Natural killer cell (primary cell): ENCODE data around the gene SNRNP70. TPM values are rescaled to one million over a fixed set of nuclear protein-coding genes. Genes with fewer than 3 reads are reported as not detected.

ENCODE experiments used
- ATAC-seq, 3 donors: fragments of 150-1000 bp in 2 of 3; fragments of 200-7000 bp in 1 of 3; cut with Tn5 transposase; 1 replicate in 1 of 3; 2 replicates in 2 of 3; pipeline ENCODE4 v1.10.0; 2021; ENCODE audit warnings: mild to moderate bottlenecking in 2 of 3, moderate library complexity in 2 of 3
- DNase-seq, 2 donors: peaks; one replicate each; pipeline versions ENCODE4 v3.0.0 to v3.0.0-alpha.2; 2013 to 2021; ENCODE audit warnings: mixed read lengths in 1 of 2
- H3K27ac ChIP-seq: one replicate; pipeline ENCODE4 v1.5.1; 2013; ENCODE audit warnings: mild to moderate bottlenecking, low read length
- H3K27me3 ChIP-seq: one replicate; pipeline ENCODE4 v1.6.1; 2013; ENCODE audit warnings: low read length; ENCODE audit not compliant: control insufficient read depth, insufficient read depth
- H3K36me3 ChIP-seq: one replicate; pipeline ENCODE4 v1.6.1; 2013; ENCODE audit warnings: low read length; ENCODE audit not compliant: control insufficient read depth, insufficient read depth
- H3K4me1 ChIP-seq: one replicate; pipeline ENCODE4 v1.6.1; 2013; ENCODE audit warnings: low read length; ENCODE audit not compliant: control insufficient read depth, insufficient read depth
- H3K4me3 ChIP-seq: one replicate; pipeline ENCODE4 v1.5.1; 2013; ENCODE audit warnings: low read length
- H3K9me3 ChIP-seq: one replicate; pipeline ENCODE4 v1.6.1; 2013; ENCODE audit warnings: low read length; ENCODE audit not compliant: control insufficient read depth, insufficient read depth
- H3K27ac Mint-ChIP-seq, 2 donors: one replicate each; pipeline ENCODE4 v1.8.0; 2022; ENCODE audit warnings: mild to moderate bottlenecking in 2 of 2, mixed read lengths in 2 of 2, moderate library complexity in 1 of 2
- H3K27me3 Mint-ChIP-seq, 2 donors: one replicate each; pipeline ENCODE4 v1.8.0; 2022; ENCODE audit warnings: low read depth in 2 of 2, mixed read lengths in 2 of 2
- H3K36me3 Mint-ChIP-seq: one replicate; pipeline ENCODE4 v1.8.0; 2022; ENCODE audit warnings: mixed read lengths
- H3K4me1 Mint-ChIP-seq, 2 donors: one replicate each; pipeline ENCODE4 v1.8.0; 2022; ENCODE audit warnings: mixed read lengths in 2 of 2
- H3K4me3 Mint-ChIP-seq: one replicate; pipeline ENCODE4 v1.8.0; 2022; ENCODE audit warnings: mild to moderate bottlenecking, moderate library complexity, mixed read lengths
- H3K9me3 Mint-ChIP-seq, 2 donors: one replicate each; pipeline ENCODE4 v1.8.0; 2022; ENCODE audit warnings: mixed read lengths in 2 of 2
- CTCF ChIP-seq: fragments of 200-600 bp; IDR thresholded peaks from one replicate; pipeline ENCODE4 v1.8.0; 2022; ENCODE audit warnings: antibody characterized with exemption
- WGBS: methylation state at CpG from one replicate; pipeline ENCODE4 v1.1.7; 2013; ENCODE audit warnings: missing lambda C conversion rate; ENCODE audit not compliant: insufficient coverage; 5-methylcytosine and 5-hydroxymethylcytosine counted together
- intact Hi-C: fragments of 100-400 bp; cut with micrococcal nuclease; formaldehyde crosslinking; loops from one replicate; pipeline ENCODE4 v1.14.2; 2022
- total RNA-seq, 4 donors: library from RNA; stranded (reverse); fragments of 120-200 nt in 1 of 4; gene quantifications; one replicate each; pipeline versions ENCODE4 v1.2.3 to v1.2.4, GENCODE V29; 2013 to 2022

SNRNP70 gene
- total RNA-seq, 3 donors from 2014 or later (not counting 1 experiment from before 2014, with no cell fraction given): 244 to 312 (median 299) TPM

GRCh38 chr19:49064029-49064629, 21.1 kb upstream of the SNRNP70 start:
- no peaks in the 10 kb centered on the region for H3K9me3 ChIP-seq
- no peak for TF ChIP-seq CTCF
- intact Hi-C loops: no loop called here
- H3K27ac ChIP-seq: no peak overlapping the region
- H3K36me3 Mint-ChIP-seq: no peaks in the 10 kb centered on the region
- WGBS: 59% methylated on average over 10 of the region's 10 CpGs
- H3K4me1 Mint-ChIP-seq: no peaks in the 10 kb centered on the region
- H3K4me3 Mint-ChIP-seq: no peak overlapping the region
- no peak for DNase-seq
- H3K27me3 Mint-ChIP-seq: peaks cover 44 to 49% of the 10 kb centered on the region in 2 donors
- no peak overlapping the region for H3K4me3 ChIP-seq
- no peaks in the 10 kb centered on the region for H3K9me3 Mint-ChIP-seq
- no peak overlapping the region for H3K27ac Mint-ChIP-seq
- H3K4me1 ChIP-seq: no peaks in the 10 kb centered on the region
- peaks cover 9% of the 10 kb centered on the region for H3K27me3 ChIP-seq
- no peaks in the 10 kb centered on the region for H3K36me3 ChIP-seq
- ATAC-seq: no peak

GRCh38 chr19:49064768-49065611, 20.3 kb upstream of the SNRNP70 start, which contains the start of gene NTF4:
TSS of gene NTF4 (minus strand) at chr19:49064818. CDS start at chr19:49061997, 2,821 bp downstream.
- Histone ChIP-seq H3K4me3 (no peak within 1 kb of the TSS), H3K9me3 (no peaks in the 10 kb centered on the region), H3K27me3 (peaks cover 8% of the 10 kb centered on the region), H3K27ac (no peak within 1 kb of the TSS), H3K4me1 (no peaks in the 10 kb centered on the region), H3K36me3 (no peaks in the 10 kb centered on the region)
- H3K4me1 Mint-ChIP-seq: no peaks in the 10 kb centered on the region
- DNase-seq: no peak
- H3K4me3 Mint-ChIP-seq: no peak within 1 kb of the TSS
- H3K9me3 Mint-ChIP-seq: no peaks in the 10 kb centered on the region
- H3K36me3 Mint-ChIP-seq: no peaks in the 10 kb centered on the region
- H3K27me3 Mint-ChIP-seq: peaks cover 46 to 51% of the 10 kb centered on the region in 2 donors
- TF ChIP-seq CTCF: no peak
- no peak within 1 kb of the TSS for H3K27ac Mint-ChIP-seq
- 6% methylated on average over 52 of the region's 53 CpGs for WGBS
- intact Hi-C loops: no loop called here
- ATAC-seq: peak in 1 of 3 donors; percentile 26

DNA sequence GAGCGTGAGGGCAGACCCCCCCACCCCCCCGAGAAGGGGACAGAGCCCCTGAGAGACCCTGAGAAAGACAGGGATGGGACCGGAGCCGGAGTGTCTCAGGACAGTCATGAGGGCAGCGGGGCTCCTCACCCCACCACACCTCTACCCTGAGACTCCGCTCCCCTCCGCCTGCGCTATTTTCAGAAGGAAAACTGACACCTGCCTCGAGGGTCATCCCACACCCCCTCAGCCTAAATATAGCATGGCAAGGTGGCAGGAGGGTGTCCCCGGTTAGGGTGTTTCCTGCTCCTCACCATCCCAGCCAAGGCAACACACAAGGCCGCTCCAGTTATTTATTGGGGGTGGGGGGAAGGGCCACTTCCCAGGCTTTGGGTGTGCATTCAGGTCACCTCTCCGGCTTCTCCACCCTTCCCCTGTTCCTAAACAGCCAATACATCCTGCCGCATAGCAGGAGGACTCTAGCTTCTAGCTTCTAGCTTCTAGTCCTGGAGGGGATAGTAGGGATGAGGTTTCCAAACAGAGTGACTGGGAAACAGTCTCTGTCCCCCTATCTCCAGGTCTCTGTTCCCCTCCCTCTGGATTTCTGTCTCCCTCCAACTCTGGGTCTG, 19.2 kb upstream of the SNRNP70 start:
- H3K27me3 ChIP-seq: peaks cover 11% of the 10 kb centered on the region
- H3K4me1 Mint-ChIP-seq: no peaks in the 10 kb centered on the region
- intact Hi-C loops: no loop called here

More for the DNA sequence above, 19.2 kb upstream of the SNRNP70 start:
- Histone ChIP-seq H3K9me3 (no peaks in the 10 kb centered on the region), H3K4me3 (no peak overlapping the region), H3K36me3 (no peaks in the 10 kb centered on the region), H3K27ac (no peak overlapping the region), H3K4me1 (no peaks in the 10 kb centered on the region)
- no peak for ATAC-seq
- DNase-seq: no peak
- 63% methylated on average over 8 of the region's 13 CpGs for whole genome bisulfite sequencing
- Mint-ChIP-seq H3K27me3 (peaks cover 47 to 53% of the 10 kb centered on the region in 2 donors), H3K27ac (no peak overlapping the region), H3K9me3 (no peaks in the 10 kb centered on the region), H3K36me3 (no peaks in the 10 kb centered on the region), H3K4me3 (no peak overlapping the region)
- no peak for TF ChIP-seq CTCF
